GM21367 (cell line): ENCODE data around the gene ZACN.
"Not testable (repeated sequence)": the region's sequence is repeated elsewhere in the genome, so short reads cannot be mapped to it uniquely, and the experiment has no call there.

Experiments used
- ATAC-seq: cut with Tn5 transposase; IDR thresholded peaks from one replicate; pipeline ENCODE4 v1.9.1; 2021; ENCODE audit not compliant: unreplicated experiment

Gene ZACN

DNA sequence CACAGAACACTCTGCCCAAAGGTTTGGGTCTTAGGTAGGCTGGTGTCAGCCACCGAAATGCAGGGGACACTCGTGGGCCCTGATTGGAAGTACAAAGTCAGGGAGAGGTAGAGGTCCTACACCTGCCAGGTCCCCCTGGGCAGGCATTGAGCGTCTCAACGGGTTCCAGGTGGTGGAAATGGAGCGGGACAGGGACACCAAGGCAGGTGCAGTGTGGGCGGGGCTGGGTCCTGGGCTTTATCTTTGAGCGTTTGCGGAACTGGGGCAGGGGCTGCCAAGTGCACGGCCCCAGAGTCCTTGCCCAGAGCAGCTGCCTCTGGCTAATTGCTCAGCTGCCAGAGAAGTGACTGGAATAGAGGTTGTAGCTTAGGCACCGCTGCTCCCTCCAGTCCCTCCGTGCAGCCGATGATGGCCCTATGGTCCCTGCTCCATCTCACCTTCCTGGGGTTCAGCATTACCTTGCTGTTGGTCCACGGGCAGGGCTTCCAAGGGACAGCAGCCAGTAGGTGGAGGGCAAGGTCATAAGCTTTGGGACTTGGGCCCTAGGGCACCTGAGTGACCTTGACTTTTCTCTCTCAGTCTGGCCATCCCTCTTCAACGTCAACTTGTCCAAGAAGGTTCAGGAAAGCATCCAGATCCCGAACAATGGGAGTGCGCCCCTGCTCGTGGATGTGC is at the start of gene ZACN:
Gene ZACN, plus strand, starts transcription at position 323 of the 675 bp plus-strand sequence. Its CDS starts 83 bp downstream, at position 406.
- no peak for ATAC-seq

- ATAC-seq, result no peak
These were observed 46.8 kb upstream of the ZACN start for GRCh38 chr17:76032073-76032779.

DNA sequence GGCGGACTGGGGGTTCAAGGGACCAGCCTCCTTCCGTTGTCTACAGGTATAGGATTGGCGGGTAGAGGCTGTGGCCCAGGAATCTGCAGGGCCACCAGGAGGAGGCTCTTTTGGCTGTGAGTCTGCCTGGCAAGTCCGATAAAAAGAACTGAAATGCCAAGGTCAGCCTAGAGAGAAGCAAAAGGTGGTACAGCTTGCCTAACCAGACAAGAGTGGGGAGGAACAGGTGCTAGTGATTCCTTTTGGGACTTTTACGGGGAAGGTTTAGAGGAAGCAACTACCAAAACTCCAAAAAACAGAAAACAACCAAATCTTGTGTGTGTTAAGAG is 46.2 kb upstream of the ZACN start:
- ATAC-seq, result no peak

DNA sequence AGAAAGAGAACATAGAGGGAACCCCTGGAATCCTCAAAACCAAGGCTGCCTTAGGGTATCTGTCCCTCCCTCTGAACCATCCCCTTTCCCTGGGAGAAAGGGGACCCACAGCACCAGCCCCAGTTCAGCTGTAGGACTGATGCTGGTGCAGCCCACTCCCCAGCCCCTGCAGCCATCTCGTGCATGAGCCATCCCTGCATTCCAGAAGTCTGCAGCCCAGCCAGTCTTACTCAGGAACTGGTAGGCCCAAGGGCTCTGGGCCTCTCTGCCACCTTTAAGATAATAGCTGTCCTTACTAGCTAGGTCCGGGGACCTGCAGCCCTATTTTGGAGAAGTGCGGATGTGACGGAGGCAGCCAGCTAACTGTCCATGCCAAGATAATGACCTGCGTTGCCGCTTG is 45.8 kb upstream of the ZACN start:
- no peak for ATAC-seq

DNA sequence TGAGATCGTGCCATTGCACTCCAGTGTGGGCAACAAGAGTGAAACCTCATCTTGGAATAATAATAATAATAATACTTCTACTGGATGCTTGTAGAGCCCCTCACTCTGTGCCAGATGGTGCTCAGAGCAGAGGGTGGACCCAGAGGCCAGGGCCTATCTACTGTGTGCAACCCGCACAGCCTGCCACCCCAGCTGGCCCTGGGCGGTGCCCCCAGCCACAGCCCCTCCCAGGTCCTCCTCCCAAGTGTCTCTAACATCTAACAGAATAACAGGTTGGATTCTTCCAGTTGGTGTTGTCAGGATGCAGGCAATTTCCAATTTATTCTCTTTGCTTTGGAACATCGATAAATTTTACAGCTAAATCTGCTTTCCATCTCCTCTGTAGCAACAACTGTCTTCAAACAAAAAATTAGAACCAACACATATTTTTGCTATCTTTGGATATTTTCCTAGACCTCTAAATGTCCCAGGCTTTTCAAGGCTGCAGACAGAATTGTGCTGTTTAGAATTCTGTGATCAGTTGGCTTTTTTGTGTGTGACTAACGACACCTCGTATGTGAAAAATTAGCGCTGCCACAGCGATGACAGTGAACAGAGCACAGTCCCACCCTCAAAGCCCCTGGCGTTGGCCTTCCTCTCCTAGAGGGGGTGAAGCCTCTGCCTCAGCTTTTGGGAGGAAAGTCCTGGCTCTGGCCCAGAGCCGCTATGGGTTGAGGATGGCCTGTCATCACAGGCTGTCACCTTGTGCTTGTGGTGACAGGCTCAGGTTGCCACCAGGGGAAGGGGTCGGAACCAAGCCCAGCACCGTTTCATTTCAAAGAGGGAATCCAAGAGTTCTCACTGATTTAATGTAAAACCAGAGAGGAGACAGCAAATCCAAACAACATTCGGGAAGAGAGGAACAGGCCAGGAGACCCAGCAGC is 44.3 kb upstream of the ZACN start:
- ATAC-seq, result no peak

- ATAC-seq, result no peak
These were observed 42.3 kb upstream of the ZACN start for GRCh38 chr17:76036497-76037261.

DNA sequence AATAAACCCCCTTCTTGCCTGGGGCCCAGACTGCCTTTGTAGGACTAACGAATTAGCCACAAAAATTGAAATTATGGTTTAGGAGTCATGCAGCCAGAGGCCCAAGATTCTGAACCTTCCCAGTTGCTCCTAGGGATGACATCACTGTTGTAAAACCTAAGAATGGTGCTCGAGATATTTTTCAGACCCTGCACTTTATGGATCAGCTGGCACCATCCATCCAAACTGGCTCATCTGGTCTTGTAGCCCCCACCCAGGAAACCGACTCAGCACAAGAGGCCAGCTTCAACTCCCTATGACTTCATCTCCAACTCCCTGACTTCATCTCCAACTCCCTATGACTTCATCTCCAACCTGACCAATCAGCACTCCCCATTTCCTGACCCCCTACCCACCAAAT is 40.9 kb upstream of the ZACN start:
- ATAC-seq, result no peak

DNA sequence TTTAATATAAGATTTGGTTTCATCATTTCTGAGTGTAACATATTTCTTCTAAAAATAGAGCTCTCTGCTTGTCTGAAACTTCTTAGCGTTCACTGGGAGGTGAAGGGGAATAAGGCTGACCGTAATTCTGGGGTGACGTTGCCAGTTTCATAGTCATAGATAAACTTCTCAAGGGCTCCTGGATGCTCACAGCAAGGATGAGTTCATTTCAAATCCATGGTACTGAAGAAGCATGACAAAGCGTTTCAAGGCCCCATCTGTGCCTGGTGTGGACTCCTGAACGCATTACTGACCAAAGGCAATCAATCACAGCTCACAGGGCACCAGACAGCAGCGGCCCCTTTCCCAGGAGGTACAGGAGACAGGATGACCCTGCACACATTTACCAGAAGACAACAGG is 39.9 kb upstream of the ZACN start:
- no peak for ATAC-seq

- no peak for ATAC-seq
These were observed 38.6 kb upstream of the ZACN start for GRCh38 chr17:76040376-76040775.

- not testable (repeated sequence) for ATAC-seq
These were observed 36.1 kb upstream of the ZACN start for GRCh38 chr17:76042868-76043267.

- ATAC-seq, result not testable (repeated sequence)
These were observed 34.4 kb upstream of the ZACN start for GRCh38 chr17:76044475-76045007.

DNA sequence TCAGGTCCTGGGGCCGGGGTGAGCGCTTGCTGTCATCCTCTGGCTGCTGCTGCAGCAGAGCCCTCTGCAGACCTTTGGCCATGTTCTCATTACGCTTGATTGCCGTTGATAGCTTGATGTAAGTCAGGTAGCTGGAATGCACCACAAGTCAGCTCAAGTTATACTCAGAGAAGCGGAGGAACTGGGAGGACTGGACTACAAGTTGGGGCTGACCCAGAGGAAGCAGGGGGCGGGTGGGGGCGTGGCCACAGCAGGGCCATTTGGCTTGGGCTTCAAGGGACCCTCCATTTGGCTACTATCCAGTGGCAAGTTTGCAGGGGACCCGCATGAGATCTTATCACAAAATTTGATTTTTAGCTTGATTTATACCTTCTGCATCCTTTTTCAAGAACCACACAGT is 32.9 kb upstream of the ZACN start:
- no peak for ATAC-seq

DNA sequence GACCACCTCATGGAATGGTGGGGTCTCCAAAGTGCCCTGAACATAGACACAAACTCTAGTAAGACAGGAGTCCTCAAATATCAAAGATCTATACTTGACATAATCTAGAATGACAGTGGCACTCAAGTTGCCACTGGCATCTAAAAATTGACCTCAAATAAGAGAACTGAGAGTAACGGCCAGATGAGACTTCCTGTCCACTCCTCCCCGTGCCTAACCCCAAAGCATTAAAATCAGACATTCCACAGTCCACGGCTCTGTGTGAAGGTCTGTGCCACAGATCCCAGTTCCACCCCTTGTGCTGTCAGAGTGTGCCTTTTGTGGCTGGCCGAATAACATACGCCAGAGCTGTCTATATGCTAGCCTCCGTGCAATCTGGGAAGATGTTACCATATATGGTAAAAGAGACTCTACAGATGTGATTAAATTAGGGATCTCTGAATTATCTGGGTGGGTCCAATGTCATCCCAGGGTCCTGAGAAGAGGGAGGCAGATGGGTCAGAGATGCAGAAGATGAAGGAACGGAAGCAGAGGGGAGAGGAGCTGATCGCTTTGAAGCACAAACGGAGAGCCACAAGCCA is 30.9 kb upstream of the ZACN start:
- no peak for ATAC-seq

- ATAC-seq, result no peak
These were observed 30.3 kb upstream of the ZACN start for GRCh38 chr17:76048711-76049110.

DNA sequence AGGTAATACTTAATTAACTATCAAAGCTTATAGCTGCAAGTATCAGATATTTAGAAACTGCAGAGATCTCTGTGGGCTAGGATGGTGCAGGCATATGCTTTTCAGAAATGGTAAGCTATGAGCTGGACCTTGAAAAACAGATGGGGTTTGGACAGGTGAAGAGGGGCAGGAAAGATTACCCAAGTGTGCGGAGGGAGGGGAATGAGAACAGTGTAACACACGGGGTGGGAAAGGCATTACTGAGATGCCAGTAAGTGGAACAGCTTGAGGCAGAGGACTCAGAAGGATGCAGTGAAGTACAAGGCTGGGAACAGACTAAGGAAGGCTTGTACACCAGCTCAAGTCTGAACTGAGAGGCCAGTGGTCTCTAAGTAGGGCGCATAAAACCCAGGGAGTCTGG is 29.7 kb upstream of the ZACN start:
- ATAC-seq, result no peak

GRCh38 chr17:76049836-76050537 is 29.0 kb upstream of the ZACN start:
- ATAC-seq, result no peak

GRCh38 chr17:76050538-76051467 is 28.2 kb upstream of the ZACN start:
- no peak for ATAC-seq

DNA sequence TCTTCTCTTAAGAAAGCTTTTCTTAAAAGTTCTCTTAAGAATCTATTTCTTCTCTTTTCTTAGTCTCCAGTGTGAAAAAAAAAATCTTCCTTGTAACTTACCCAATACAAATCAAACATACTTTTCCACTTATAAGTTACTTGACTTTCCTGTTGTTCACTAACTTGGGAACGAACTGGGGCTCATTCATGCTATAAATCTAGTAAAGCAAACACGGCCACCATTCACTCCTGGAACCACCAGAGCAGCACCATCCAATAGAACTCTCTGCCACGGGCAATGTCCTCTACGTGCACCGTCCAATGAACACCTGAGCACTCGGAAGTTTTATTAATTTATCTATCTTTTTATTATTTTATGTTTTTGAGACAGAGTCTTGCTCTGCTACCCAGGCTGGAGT is 27.4 kb upstream of the ZACN start:
- no peak for ATAC-seq
